B cell (primary cell): ENCODE measurements around the gene HOPX. TPM values are rescaled to one million over a fixed set of nuclear protein-coding genes. Genes with fewer than 3 reads are reported as not detected.

ENCODE experiments used
- ATAC-seq: fragments of 200-7000 bp; cut with Tn5 transposase; one replicate; pipeline ENCODE4 v1.10.0; 2021; ENCODE audit warnings: low read depth, mild to moderate bottlenecking, moderate number of reproducible peaks, moderate library complexity
- CTCF ChIA-PET: fragments of 350-600 bp; sonication (Branson Sonifier 250); formaldehyde crosslinking; loops from one replicate; lab custom pipeline; 2021; ENCODE audit warnings: antibody characterized with exemption, inconsistent platforms; lab: Charles Lee
- POLR2A ChIA-PET: fragments of 350-600 bp; sonication (Branson Sonifier 250); formaldehyde crosslinking; loops from one replicate; lab custom pipeline; 2021; ENCODE audit warnings: antibody characterized with exemption; lab: Charles Lee
- DNase-seq: peaks from one replicate; pipeline ENCODE4 v3.0.0; 2013
- H2AFZ ChIP-seq: 2 replicates; pipeline ENCODE4 v1.6.1; 2012; ENCODE audit warnings: mild to moderate bottlenecking, low read depth, low read length; ENCODE audit not compliant: insufficient read depth, poor library complexity, severe bottlenecking
- H3K27ac ChIP-seq, 2 donors: 1 replicate in 1 of 2; 2 replicates in 1 of 2; pipeline ENCODE4 v1.5.1; 2012 to 2013; ENCODE audit warnings: low read length in 2 of 2, mild to moderate bottlenecking in 2 of 2, moderate library complexity in 1 of 2
- H3K27me3 ChIP-seq, 4 experiments: fragments of 200-600 bp in 1 of 4; sonication (generic) in 1 of 4; replicated peaks in 1 of 4; 1 replicate in 2 of 4; 2 replicates in 2 of 4; pipeline versions ENCODE4 v1.6.1 to v1.7.0; 2013 to 2016; ENCODE audit warnings: low read length in 3 of 4, mild to moderate bottlenecking in 2 of 4, mixed read lengths in 1 of 4, moderate library complexity in 1 of 4; ENCODE audit not compliant: insufficient read depth in 4 of 4, control insufficient read depth in 3 of 4; ENCODE audit errors: control extremely low read depth in 1 of 4
- H3K36me3 ChIP-seq, 2 experiments: replicated peaks in 1 of 2; 1 replicate in 1 of 2; 2 replicates in 1 of 2; pipeline versions ENCODE4 v1.6.1 to v1.7.1; 2013; ENCODE audit warnings: low read length in 1 of 2; ENCODE audit not compliant: insufficient read depth in 2 of 2, control insufficient read depth in 1 of 2; ENCODE audit errors: control extremely low read depth in 1 of 2, extremely low read depth in 1 of 2
- H3K4me1 ChIP-seq, 2 donors: fragments of 200-600 bp in 1 of 2; sonication (generic) in 1 of 2; 1 replicate in 1 of 2; 2 replicates in 1 of 2; pipeline versions ENCODE4 v1.5.1 to v1.6.1; 2013 to 2017; ENCODE audit warnings: low read length in 2 of 2; ENCODE audit not compliant: control insufficient read depth in 2 of 2, insufficient read depth in 2 of 2
- H3K4me2 ChIP-seq: replicated peaks from 2 replicates; pipeline ENCODE3; 2012; ENCODE audit warnings: mild to moderate bottlenecking, low read depth, low read length; ENCODE audit not compliant: poor library complexity, severe bottlenecking
- H3K4me3 ChIP-seq, 5 experiments: fragments of 200-600 bp in 1 of 5; sonication (generic) in 1 of 5; 1 replicate in 3 of 5; 2 replicates in 2 of 5; pipeline versions ENCODE4 v1.5.1 to v1.7.0; 2011 to 2016; ENCODE audit warnings: low read length in 4 of 5, mild to moderate bottlenecking in 4 of 5, low read depth in 2 of 5, control low read depth in 1 of 5, moderate library complexity in 1 of 5; ENCODE audit not compliant: insufficient read depth in 1 of 5; ENCODE audit errors: control extremely low read depth in 1 of 5, extremely low read depth in 1 of 5
- H3K79me2 ChIP-seq: fragments of 200-600 bp; sonication (generic); one replicate; pipeline ENCODE4 v1.6.0; 2016; ENCODE audit warnings: low read length; ENCODE audit not compliant: control insufficient read depth, insufficient read depth
- H3K9ac ChIP-seq: fragments of 200-600 bp; sonication (generic); 2 replicates; pipeline ENCODE4 v1.6.1; 2017; ENCODE audit warnings: mild to moderate bottlenecking, low read length, moderate library complexity
- H3K9me3 ChIP-seq, 3 donors: one replicate each; pipeline versions ENCODE4 v1.6.1 to v1.7.1; 2013; ENCODE audit warnings: low read length in 2 of 3; ENCODE audit not compliant: control insufficient read depth in 2 of 3, insufficient read depth in 1 of 3; ENCODE audit errors: control extremely low read depth in 1 of 3
- H4K20me1 ChIP-seq: 2 replicates; pipeline ENCODE4 v1.6.0; 2012; ENCODE audit warnings: mild to moderate bottlenecking, low read length; ENCODE audit not compliant: insufficient read depth, control insufficient read depth, poor library complexity, severe bottlenecking
- H3K27ac Mint-ChIP-seq: one replicate; pipeline ENCODE4 v1.8.0; 2021; ENCODE audit warnings: mixed read lengths
- H3K27me3 Mint-ChIP-seq: one replicate; pipeline ENCODE4 v1.8.0; 2021; ENCODE audit warnings: mixed read lengths
- H3K4me1 Mint-ChIP-seq: one replicate; pipeline ENCODE4 v1.8.0; 2021; ENCODE audit warnings: mixed read lengths
- H3K4me3 Mint-ChIP-seq: one replicate; pipeline ENCODE4 v1.8.0; 2021; ENCODE audit warnings: mixed read lengths
- H3K9me3 Mint-ChIP-seq: one replicate; pipeline ENCODE4 v1.8.0; 2022; ENCODE audit warnings: mixed read lengths; ENCODE audit not compliant: insufficient read depth
- EZH2 ChIP-seq: IDR thresholded peaks from 2 replicates; pipeline ENCODE4 v1.6.1; 2012; ENCODE audit warnings: borderline replicate concordance, low read depth, mild to moderate bottlenecking, moderate library complexity, low read length; ENCODE audit not compliant: insufficient read depth, poor library complexity, severe bottlenecking
- WGBS: methylation state at CpG from one replicate; pipeline ENCODE4 v1.1.5; 2013; ENCODE audit warnings: missing lambda C conversion rate; ENCODE audit not compliant: insufficient coverage; 5-methylcytosine and 5-hydroxymethylcytosine counted together
- intact Hi-C: fragments of 100-400 bp; cut with micrococcal nuclease; formaldehyde crosslinking; loops from one replicate; pipeline ENCODE4 v1.10.0; 2022
- polyA plus RNA-seq: library from polyadenylated mRNA; depleted of rRNA; stranded (reverse); fragments of >200 nt; gene quantifications from 2 replicates; pipeline ENCODE4 v1.2.3, GENCODE V29; 2012
- total RNA-seq, 2 donors: library from RNA; stranded (reverse); fragments of 120-200 nt in 1 of 2; gene quantifications; 1 replicate in 1 of 2; 2 replicates in 1 of 2; pipeline versions ENCODE4 v1.2.3 to v1.2.4, GENCODE V29; 2013 to 2022
- TF ChIP-seq, protein P1 (sequence below): fragments of 200-600 bp; IDR thresholded peaks from one replicate; pipeline ENCODE4 v1.8.0; 2022; ENCODE audit warnings: antibody characterized with exemption, mild to moderate bottlenecking

The HOPX gene
- total and polyA plus RNA-seq, 2 donors (not counting 1 experiment from before 2014, with no cell fraction given) = 7.4 to 29.2 TPM

DNA sequence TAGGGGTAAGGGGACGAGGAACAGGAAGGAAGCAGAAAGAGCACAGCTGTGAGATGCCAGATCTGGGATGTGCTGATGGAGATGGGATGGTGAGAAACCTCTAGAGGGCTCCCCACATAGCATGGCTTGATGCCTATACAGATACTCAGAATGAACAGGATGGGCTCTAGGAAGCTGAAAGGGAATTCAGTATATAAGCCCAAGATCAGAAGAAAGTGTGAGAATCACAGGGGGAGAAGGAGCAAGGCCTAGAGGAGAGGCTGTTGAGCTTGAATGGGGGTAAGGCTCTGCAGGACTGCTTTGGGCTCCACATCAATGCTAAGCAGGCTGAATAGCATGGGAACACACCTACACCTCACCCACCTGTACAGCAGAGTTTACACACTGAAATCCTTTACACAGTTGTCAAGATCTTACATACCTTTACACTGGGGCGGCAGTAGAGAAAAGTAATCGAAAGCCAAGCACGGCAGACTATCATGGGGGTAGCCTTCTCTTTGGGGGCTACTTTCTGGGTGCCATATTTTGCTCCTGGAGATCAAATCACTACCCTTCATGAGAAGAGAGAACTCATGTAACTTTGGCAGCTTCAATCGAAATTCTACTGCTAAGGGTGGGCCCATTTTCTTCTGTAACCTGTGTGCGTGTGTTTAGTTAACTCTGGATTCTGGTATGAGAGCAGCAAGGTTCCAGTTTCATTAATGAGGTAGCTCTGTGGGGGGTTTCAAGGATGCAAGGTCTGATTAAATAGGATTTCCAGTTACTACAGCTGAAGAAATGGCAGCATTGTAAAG lies 30.6 kb downstream of the HOPX start:
- peak overlapping the region; percentile 37 to 71 for H3K27ac ChIP-seq
- H3K27ac Mint-ChIP-seq = peak overlapping the region; percentile 80
- H3K4me2 ChIP-seq = peak overlapping the region; percentile 57
- peak overlapping the region; percentile 12 for H3K4me3 Mint-ChIP-seq
- H3K9me3 Mint-ChIP-seq = peaks cover 5% of the 10 kb centered on the region
- H3K9me3 ChIP-seq = peaks cover 0 to 12% (median 8%) of the 10 kb centered on the region in 3 donors
- no peaks in the 10 kb centered on the region for H3K27me3 Mint-ChIP-seq
- H4K20me1 ChIP-seq = no peaks in the 10 kb centered on the region
- H3K79me2 ChIP-seq = no peaks in the 10 kb centered on the region
- H3K4me1 ChIP-seq = peaks cover 40 to 50% of the 10 kb centered on the region in 2 donors
- H3K9ac ChIP-seq = peak overlapping the region; percentile 8
- H3K4me1 Mint-ChIP-seq = peaks cover 56% of the 10 kb centered on the region
- H2AFZ ChIP-seq = peak overlapping the region; percentile 52
- 56% methylated on average over 3 of the region's 6 CpGs for WGBS
- intact Hi-C loops = no loop called here
- no peaks in the 10 kb centered on the region for H3K36me3 ChIP-seq
- peaks cover 0 to 4% (median 0%) of the 10 kb centered on the region in 4 experiments for H3K27me3 ChIP-seq
- DNase-seq = no peak
- CTCF ChIA-PET = interaction anchor here (0.9 to 1.5 kb wide), 4 partner anchors 11 to 186 kb away, joined by 3 to 4 read pairs (median 4); no protein-coding TSS in a partner anchor
- POLR2A ChIA-PET = no interaction called here
- TF ChIP-seq, protein P1, sequence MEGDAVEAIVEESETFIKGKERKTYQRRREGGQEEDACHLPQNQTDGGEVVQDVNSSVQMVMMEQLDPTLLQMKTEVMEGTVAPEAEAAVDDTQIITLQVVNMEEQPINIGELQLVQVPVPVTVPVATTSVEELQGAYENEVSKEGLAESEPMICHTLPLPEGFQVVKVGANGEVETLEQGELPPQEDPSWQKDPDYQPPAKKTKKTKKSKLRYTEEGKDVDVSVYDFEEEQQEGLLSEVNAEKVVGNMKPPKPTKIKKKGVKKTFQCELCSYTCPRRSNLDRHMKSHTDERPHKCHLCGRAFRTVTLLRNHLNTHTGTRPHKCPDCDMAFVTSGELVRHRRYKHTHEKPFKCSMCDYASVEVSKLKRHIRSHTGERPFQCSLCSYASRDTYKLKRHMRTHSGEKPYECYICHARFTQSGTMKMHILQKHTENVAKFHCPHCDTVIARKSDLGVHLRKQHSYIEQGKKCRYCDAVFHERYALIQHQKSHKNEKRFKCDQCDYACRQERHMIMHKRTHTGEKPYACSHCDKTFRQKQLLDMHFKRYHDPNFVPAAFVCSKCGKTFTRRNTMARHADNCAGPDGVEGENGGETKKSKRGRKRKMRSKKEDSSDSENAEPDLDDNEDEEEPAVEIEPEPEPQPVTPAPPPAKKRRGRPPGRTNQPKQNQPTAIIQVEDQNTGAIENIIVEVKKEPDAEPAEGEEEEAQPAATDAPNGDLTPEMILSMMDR = no peak
- TF ChIP-seq EZH2 = no peak
- H3K4me3 ChIP-seq = peak overlapping the region in 1 of 5 experiments; percentile 11
- ATAC-seq = no peak
